ENCODE measurements around the gene PAFAH1B1.

DNA sequence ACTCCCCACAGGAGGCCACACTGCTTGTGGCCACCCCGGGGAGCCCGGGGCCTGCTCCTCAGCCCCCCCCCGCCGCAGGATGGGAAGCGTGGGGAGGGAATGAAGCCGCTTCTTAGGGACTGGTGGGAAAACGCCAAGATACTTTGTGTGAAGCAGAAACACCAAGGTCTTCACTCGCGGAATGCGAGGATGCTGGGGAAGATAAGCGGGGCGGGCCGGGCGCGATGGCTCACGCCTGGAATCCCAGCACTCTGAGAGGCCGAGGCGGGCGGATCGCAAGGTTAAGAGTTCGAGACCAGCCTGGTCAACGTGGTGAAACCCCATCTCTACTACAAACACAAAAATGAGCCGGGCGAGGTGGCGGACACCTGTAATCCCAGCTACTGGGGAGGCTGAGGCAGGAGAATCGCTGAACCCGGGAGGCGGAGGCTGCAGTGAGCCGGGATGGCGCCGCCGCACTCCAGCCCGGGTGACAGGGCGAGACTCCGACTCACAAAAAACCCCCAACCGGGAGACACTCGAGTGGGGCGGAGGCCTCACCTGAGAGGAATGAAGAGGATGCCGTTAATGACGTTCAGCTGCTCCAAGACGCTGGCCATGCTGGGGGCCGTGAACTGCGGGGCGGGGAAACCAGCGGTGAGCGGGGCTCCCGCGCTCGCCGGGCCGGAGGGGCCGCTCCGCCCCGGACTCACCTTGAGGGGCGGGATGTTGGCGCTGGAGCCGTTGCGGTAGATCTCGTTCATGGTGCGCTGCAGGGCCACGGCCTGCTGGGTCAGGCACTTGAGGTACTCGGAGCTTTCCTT lies 97.8 kb downstream of the PAFAH1B1 start:
- TF ChIP-seq POLR2AphosphoS5 (IDR thresholded peaks at IDR 0.05) (no peak), CTCF (IDR thresholded peaks at IDR 0.05) (no peak), POLR2A (IDR thresholded peaks at IDR 0.05) (no peak), EP300 (IDR thresholded peaks at IDR 0.05) (no peak)
